Neural cell (in vitro differentiated cells): Measurements from ENCODE around the gene GUCY2F.

Experiments used
- CTCF ChIP-seq: fragments of 450-650 bp; IDR thresholded peaks from 2 replicates; pipeline ENCODE4 v1.5.1; 2014; ENCODE audit warnings: antibody characterized with exemption, mild to moderate bottlenecking, moderate library complexity; ENCODE audit not compliant: poor library complexity, severe bottlenecking
- EP300 ChIP-seq: fragments of 450-650 bp; conservative IDR thresholded peaks from 2 replicates; pipeline ENCODE4 v1.6.1; 2014; ENCODE audit warnings: antibody characterized with exemption, mild to moderate bottlenecking, moderate library complexity; ENCODE audit not compliant: poor library complexity, severe bottlenecking
- EZH2 ChIP-seq: fragments of 200-600, 300-800 bp; shearing (Covaris generic), sonication (generic); IDR thresholded peaks from 2 replicates; pipeline ENCODE4 v1.6.1; 2014; ENCODE audit warnings: antibody characterized with exemption, low read length, borderline replicate concordance, mild to moderate bottlenecking; ENCODE audit not compliant: insufficient read depth, poor library complexity, severe bottlenecking
- POLR2AphosphoS5 ChIP-seq: IDR thresholded peaks from 2 replicates; pipeline ENCODE4 v1.6.1; 2012
- RAD21 ChIP-seq: fragments of 450-650 bp; conservative IDR thresholded peaks from 2 replicates; pipeline ENCODE4 v1.6.1; 2014; ENCODE audit warnings: antibody characterized with exemption, mild to moderate bottlenecking, moderate library complexity
- REST ChIP-seq: IDR thresholded peaks from 2 replicates; pipeline ENCODE4 v1.6.1; 2012; ENCODE audit warnings: borderline replicate concordance
- SMC3 ChIP-seq: fragments of 450-650 bp; conservative IDR thresholded peaks from 2 replicates; pipeline ENCODE4 v1.6.1; 2014; ENCODE audit warnings: antibody characterized with exemption, mild to moderate bottlenecking, moderate library complexity; ENCODE audit not compliant: poor library complexity
- TAF1 ChIP-seq: IDR thresholded peaks from 2 replicates; pipeline ENCODE4 v1.6.1; 2012; ENCODE audit warnings: low read depth

- TF ChIP-seq SMC3: no peak
- no peak for TF ChIP-seq CTCF
- TF ChIP-seq POLR2AphosphoS5: no peak
- TF ChIP-seq EP300: no peak
- TF ChIP-seq TAF1: no peak
- TF ChIP-seq EZH2: no peak
- TF ChIP-seq REST: no peak
- TF ChIP-seq RAD21: no peak
These were observed 88.0 kb downstream of the GUCY2F start for GRCh38 chrX:109393859-109394258.
